ENCODE data around the gene KLHDC10. TPM values are rescaled to one million over a fixed set of nuclear protein-coding genes. Genes with fewer than 3 reads are reported as not detected.
"Not testable (repeated sequence)": the region's sequence is repeated elsewhere in the genome, so short reads cannot be mapped to it uniquely, and the experiment has no call there.

The KLHDC10 gene
- total RNA-seq, 1 experiment from 2014 or later: 21.6 TPM

- H3K9me2 ChIP-seq (replicated peaks; ENCODE audit: low read length): no peaks in the 10 kb centered on the region
- no peaks in the 10 kb centered on the region for H3K9me3 ChIP-seq (ENCODE audit: low read length)
- peaks cover 42% of the 10 kb centered on the region for H3K79me2 ChIP-seq (ENCODE audit: low read length)
- intact Hi-C loops (cut with micrococcal nuclease): no loop called here
- no peak overlapping the region for H3K27ac ChIP-seq (ENCODE audit: low read length)
- no peaks in the 10 kb centered on the region for H3F3A ChIP-seq (ENCODE audit: low read length, unreplicated experiment)
- no peak overlapping the region for H3K4me3 ChIP-seq (ENCODE audit: low read length)
- H3K4me1 ChIP-seq (ENCODE audit: insufficient read depth, low read length): no peaks in the 10 kb centered on the region; the same call in 1 of the 2 replicates
- H2AFZ ChIP-seq (ENCODE audit: low read length): no peak overlapping the region
- no peaks in the 10 kb centered on the region for H4K20me1 ChIP-seq (ENCODE audit: low read length)
- ChIA-PET CTCF (interaction anchor here (0.6 to 1.1 kb wide), 3 partner anchors 12 to 748 kb away, joined by 3 to 5 read pairs (median 4); no protein-coding TSS in a partner anchor), POLR2A (ENCODE audit: unreplicated experiment) (interaction anchor here (0.6 kb wide), 1 partner anchor 21 kb away, joined by 5 read pairs; no protein-coding TSS in a partner anchor)
- TF ChIP-seq EZH2phosphoT487 (IDR thresholded peaks at IDR 0.05; ENCODE audit: borderline replicate concordance, low read length) (no peak), EZH2 (IDR thresholded peaks at IDR 0.05; ENCODE audit: low read length, unreplicated experiment) (no peak), CTCF (conservative IDR thresholded peaks at IDR 0.05; ENCODE audit: low read depth, low read length) (peak; percentile 74)
- no peak overlapping the region for H3K4me2 ChIP-seq (ENCODE audit: low read length)
- no peaks in the 10 kb centered on the region for H3K27me3 ChIP-seq (ENCODE audit: low read length)
- BruUV-seq (replicated peaks): no TSS peak
- peak; percentile 70 for ATAC-seq
- no peak overlapping the region for H3K9ac ChIP-seq (ENCODE audit: low read length)
- peak; percentile 48 for DNase-seq
- no peaks in the 10 kb centered on the region for H3K36me3 ChIP-seq (ENCODE audit: low read depth, low read length)
These were observed 13.9 kb downstream of the KLHDC10 start for GRCh38 chr7:130084037-130084875.

GRCh38 chr7:130085235-130085634 is 14.9 kb downstream of the KLHDC10 start:
- CTCF ChIA-PET: interaction anchor here (0.6 kb wide), 1 partner anchor 105 kb away, joined by 4 read pairs; no protein-coding TSS in a partner anchor
- H3K27ac ChIP-seq (ENCODE audit: low read length): not testable (repeated sequence)
- H3K79me2 ChIP-seq (ENCODE audit: low read length): peaks cover 41% of the 10 kb centered on the region

GRCh38 chr7:130086938-130087337 is 16.6 kb downstream of the KLHDC10 start:
- TF ChIP-seq EZH2 (IDR thresholded peaks at IDR 0.05; ENCODE audit: low read length, unreplicated experiment) (no peak), CTCF (conservative IDR thresholded peaks at IDR 0.05; ENCODE audit: low read depth, low read length) (no peak), EZH2phosphoT487 (IDR thresholded peaks at IDR 0.05; ENCODE audit: borderline replicate concordance, low read length) (no peak)
- DNase-seq (no peak), ATAC-seq (no peak)
- Histone ChIP-seq H3K79me2 (ENCODE audit: low read length) (peaks cover 35% of the 10 kb centered on the region), H3K9me3 (ENCODE audit: low read length) (no peaks in the 10 kb centered on the region), H3K27ac (ENCODE audit: low read length) (no peak overlapping the region), H3K4me1 (ENCODE audit: insufficient read depth, low read length) (no peaks in the 10 kb centered on the region), H3K36me3 (ENCODE audit: low read depth, low read length) (no peaks in the 10 kb centered on the region), H3K4me3 (ENCODE audit: low read length) (no peak overlapping the region), H3K9me2 (replicated peaks; ENCODE audit: low read length) (no peaks in the 10 kb centered on the region), H4K20me1 (ENCODE audit: low read length) (no peaks in the 10 kb centered on the region), H2AFZ (ENCODE audit: low read length) (no peak overlapping the region), H3K4me2 (ENCODE audit: low read length) (no peak overlapping the region), H3F3A (ENCODE audit: low read length, unreplicated experiment) (no peaks in the 10 kb centered on the region), H3K27me3 (ENCODE audit: low read length) (no peaks in the 10 kb centered on the region), H3K9ac (ENCODE audit: low read length) (no peak overlapping the region)
- POLR2A ChIA-PET (ENCODE audit: unreplicated experiment): no interaction called here
- intact Hi-C loops (cut with micrococcal nuclease): no loop called here
- CTCF ChIA-PET: no interaction called here
- no TSS peak for BruUV-seq (replicated peaks)

More at GRCh38 chr7:130085235-130085634, 14.9 kb downstream of the KLHDC10 start:
- DNase-seq; H3K4me1 ChIP-seq (ENCODE audit: insufficient read depth, low read length); BruUV-seq (replicated peaks); intact Hi-C loops (cut with micrococcal nuclease); H3K27me3 ChIP-seq (ENCODE audit: low read length); H4K20me1 ChIP-seq (ENCODE audit: low read length); ATAC-seq; H3K9me2 ChIP-seq (replicated peaks; ENCODE audit: low read length); POLR2A ChIA-PET (ENCODE audit: unreplicated experiment); H3K9me3 ChIP-seq (ENCODE audit: low read length); H3K9ac ChIP-seq (ENCODE audit: low read length); H3K4me3 ChIP-seq (ENCODE audit: low read length); H2AFZ ChIP-seq (ENCODE audit: low read length); H3K36me3 ChIP-seq (ENCODE audit: low read depth, low read length); H3K4me2 ChIP-seq (ENCODE audit: low read length); H3F3A ChIP-seq (ENCODE audit: low read length, unreplicated experiment): not testable (repeated sequence)
